ENCODE measurements around the gene FOXI1. TPM values are rescaled to one million over a fixed set of nuclear protein-coding genes. Genes with fewer than 3 reads are reported as not detected.

Gene FOXI1
- total RNA-seq, 1 donor from 2014 or later, result not detected

DNA sequence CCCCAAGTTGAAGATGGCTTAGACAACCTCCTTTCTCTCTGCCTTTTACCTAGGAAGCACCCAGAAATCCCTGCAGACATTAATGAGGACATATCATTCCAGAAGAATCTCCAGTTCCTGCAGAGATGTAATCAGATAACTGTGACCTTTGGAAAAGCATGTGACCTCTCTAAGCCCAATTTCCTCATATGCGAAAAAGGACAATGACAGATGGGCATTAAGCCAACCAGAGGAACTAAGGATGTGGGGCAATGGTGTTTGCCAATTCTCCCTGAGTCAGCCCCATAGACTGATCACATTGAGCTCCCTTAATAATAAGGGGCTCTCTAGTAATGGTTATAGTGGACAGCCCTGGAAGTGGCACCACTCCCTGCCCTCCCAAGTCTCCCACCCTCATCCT, 10.1 kb upstream of the FOXI1 start:
- no peaks in the 10 kb centered on the region for H3K27me3 ChIP-seq (ENCODE audit: control insufficient read depth, insufficient read depth, low read length)
- H3K36me3 ChIP-seq (ENCODE audit: control insufficient read depth, insufficient read depth, low read length), result no peaks in the 10 kb centered on the region
- no peak for TF ChIP-seq CTCF (IDR thresholded peaks at IDR 0.05; ENCODE audit: insufficient read depth, low read length, poor library complexity, severe bottlenecking)
- DNase-seq (ENCODE audit: low read depth), result no peak
- no peak overlapping the region for H3K4me3 ChIP-seq (ENCODE audit: low read depth, low read length)

DNA sequence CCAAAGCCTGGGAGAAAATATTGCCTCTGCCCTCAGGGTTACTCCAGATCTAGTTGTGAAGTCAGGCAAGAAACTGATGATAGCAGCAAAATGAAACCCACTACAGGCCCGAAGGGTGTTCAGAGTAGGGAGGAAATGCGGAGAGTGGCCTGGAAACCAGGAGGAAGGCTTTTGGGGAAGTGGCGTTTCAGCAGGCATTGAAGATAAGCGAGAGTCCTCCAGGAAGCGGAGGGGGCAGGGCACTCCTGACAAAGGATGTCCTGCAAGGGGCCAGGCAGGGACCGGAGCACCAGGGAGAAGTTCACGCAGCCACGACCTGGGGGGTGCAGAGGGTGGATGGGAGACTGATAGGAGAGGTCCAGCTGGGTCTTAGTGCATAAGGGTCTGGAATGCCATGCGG, 7.8 kb upstream of the FOXI1 start:
- no peaks in the 10 kb centered on the region for H3K36me3 ChIP-seq (ENCODE audit: control insufficient read depth, insufficient read depth, low read length)
- no peak for TF ChIP-seq CTCF (IDR thresholded peaks at IDR 0.05; ENCODE audit: insufficient read depth, low read length, poor library complexity, severe bottlenecking)
- no peaks in the 10 kb centered on the region for H3K27me3 ChIP-seq (ENCODE audit: control insufficient read depth, insufficient read depth, low read length)
- H3K4me3 ChIP-seq (ENCODE audit: low read depth, low read length), result no peak overlapping the region
- no peak for DNase-seq (ENCODE audit: low read depth)

DNA sequence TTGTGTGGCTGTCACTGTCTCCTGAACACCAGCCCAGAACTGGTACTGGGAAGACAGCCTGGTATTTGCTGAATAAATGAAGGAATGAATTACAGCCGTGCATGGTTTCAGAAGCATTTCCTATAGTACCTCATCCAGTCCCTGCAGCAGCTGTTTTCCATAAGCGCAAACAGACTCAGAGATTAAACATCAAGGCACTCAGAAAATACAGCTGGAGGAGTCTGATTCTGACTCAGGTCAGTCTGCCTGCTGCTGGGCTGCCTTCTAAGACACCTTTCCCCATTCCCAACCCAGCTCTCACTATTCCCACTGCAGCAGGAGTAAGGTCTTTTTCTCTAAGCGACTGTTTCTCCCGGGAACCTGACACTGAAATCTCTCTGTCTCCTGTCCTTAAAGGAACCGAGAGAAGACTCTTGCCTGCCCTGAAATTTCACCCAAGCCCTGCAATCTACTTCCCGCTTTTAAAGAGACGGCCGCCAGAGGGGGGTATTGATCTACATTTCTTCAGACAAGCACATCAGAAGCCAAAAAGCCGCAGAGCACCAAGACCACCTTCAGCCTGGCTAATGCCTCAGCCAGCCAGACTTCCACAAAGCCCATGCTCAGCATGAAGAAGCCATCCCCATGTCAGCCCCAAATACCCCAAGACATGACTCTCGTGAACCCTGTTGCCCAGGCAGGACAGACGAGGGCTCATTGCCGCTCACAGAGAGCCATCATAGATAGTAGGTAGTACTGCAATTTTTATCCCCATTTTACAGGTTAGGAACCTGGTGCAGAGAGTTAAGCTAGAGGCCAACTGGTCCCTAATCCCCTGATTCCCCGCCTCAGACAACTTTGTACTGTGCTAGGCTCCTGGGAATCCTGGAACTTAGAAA, 5.4 kb upstream of the FOXI1 start:
- peak; percentile 51 for DNase-seq (ENCODE audit: low read depth)
- Histone ChIP-seq H3K4me3 (ENCODE audit: low read depth, low read length) (no peak overlapping the region), H3K27me3 (ENCODE audit: control insufficient read depth, insufficient read depth, low read length) (no peaks in the 10 kb centered on the region), H3K36me3 (ENCODE audit: control insufficient read depth, insufficient read depth, low read length) (no peaks in the 10 kb centered on the region)
- peak; percentile 66 for TF ChIP-seq CTCF (IDR thresholded peaks at IDR 0.05; ENCODE audit: insufficient read depth, low read length, poor library complexity, severe bottlenecking)

GRCh38 chr5:170103447-170103846, 2.2 kb upstream of the FOXI1 start:
- DNase-seq (ENCODE audit: low read depth), result no peak
- Histone ChIP-seq H3K27me3 (ENCODE audit: control insufficient read depth, insufficient read depth, low read length) (peaks cover 2% of the 10 kb centered on the region), H3K4me3 (ENCODE audit: low read depth, low read length) (no peak overlapping the region), H3K36me3 (ENCODE audit: control insufficient read depth, insufficient read depth, low read length) (no peaks in the 10 kb centered on the region)
- no peak for TF ChIP-seq CTCF (IDR thresholded peaks at IDR 0.05; ENCODE audit: insufficient read depth, low read length, poor library complexity, severe bottlenecking)

GRCh38 chr5:170104299-170104698, 1.4 kb upstream of the FOXI1 start:
- DNase-seq (ENCODE audit: low read depth), result no peak
- H3K27me3 ChIP-seq (ENCODE audit: control insufficient read depth, insufficient read depth, low read length), result peaks cover 2% of the 10 kb centered on the region
- no peaks in the 10 kb centered on the region for H3K36me3 ChIP-seq (ENCODE audit: control insufficient read depth, insufficient read depth, low read length)
- no peak for TF ChIP-seq CTCF (IDR thresholded peaks at IDR 0.05; ENCODE audit: insufficient read depth, low read length, poor library complexity, severe bottlenecking)
- no peak overlapping the region for H3K4me3 ChIP-seq (ENCODE audit: low read depth, low read length)

DNA sequence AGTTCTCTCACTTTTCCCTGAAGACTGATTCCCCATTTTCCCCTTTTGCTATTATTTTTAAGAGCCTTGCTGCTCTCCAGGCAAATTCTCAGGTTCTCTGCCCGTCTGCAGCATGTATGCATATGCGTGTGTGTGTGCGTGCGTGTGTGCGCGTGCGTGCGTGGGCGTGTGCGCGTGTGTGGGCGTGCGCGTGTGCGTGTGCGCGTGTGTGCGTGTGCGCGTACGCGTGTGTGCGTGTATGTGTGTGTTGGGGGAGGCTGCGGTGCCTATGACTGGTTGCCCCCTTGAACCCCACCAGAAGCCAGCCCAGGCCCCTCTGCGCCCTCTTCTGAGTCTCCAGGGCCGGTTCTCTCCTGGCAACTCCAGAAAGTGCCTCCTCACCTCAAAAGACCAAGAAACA, 987 bp upstream of the FOXI1 start:
- no peak overlapping the region for H3K4me3 ChIP-seq (ENCODE audit: low read depth, low read length)
- no peak for TF ChIP-seq CTCF (IDR thresholded peaks at IDR 0.05; ENCODE audit: insufficient read depth, low read length, poor library complexity, severe bottlenecking)

More for the DNA sequence above, 987 bp upstream of the FOXI1 start:
- Histone ChIP-seq H3K36me3 (ENCODE audit: control insufficient read depth, insufficient read depth, low read length) (no peaks in the 10 kb centered on the region), H3K27me3 (ENCODE audit: control insufficient read depth, insufficient read depth, low read length) (peaks cover 2% of the 10 kb centered on the region)
- DNase-seq (ENCODE audit: low read depth), result no peak
